PFSK-1 (cell line): Measurements from ENCODE around the gene MRPL3.

Experiments
- FOXP2 ChIP-seq: optimal IDR thresholded peaks from 2 replicates; pipeline ENCODE3; 2011; ENCODE audit warnings: borderline replicate concordance, control low read depth, inconsistent platforms; ENCODE audit not compliant: insufficient read depth; ENCODE audit errors: extremely low read length, extremely low read depth
- POLR2AphosphoS5 ChIP-seq: IDR thresholded peaks from 2 replicates; pipeline ENCODE4 v1.6.1; 2012; ENCODE audit warnings: low read depth, mild to moderate bottlenecking, control low read depth, low read length, moderate library complexity
- REST ChIP-seq, 2 experiments: IDR thresholded peaks; 2 replicates each; pipeline versions ENCODE4 v1.6.1 to v1.8.0; 2011 to 2012; ENCODE audit warnings: low read depth in 2 of 2, low read length in 2 of 2, control low read depth in 1 of 2, inconsistent platforms in 1 of 2, mild to moderate bottlenecking in 1 of 2, moderate library complexity in 1 of 2; ENCODE audit not compliant: insufficient read depth in 1 of 2
- SIN3A ChIP-seq: IDR thresholded peaks from 2 replicates; pipeline ENCODE4 v1.6.1; 2012; ENCODE audit warnings: mild to moderate bottlenecking, low read length, moderate library complexity, borderline replicate concordance; ENCODE audit not compliant: insufficient read depth
- TAF1 ChIP-seq: IDR thresholded peaks from 2 replicates; pipeline ENCODE4 v1.6.1; 2012; ENCODE audit warnings: low read length, control low read depth, borderline replicate concordance; ENCODE audit not compliant: insufficient read depth

The MRPL3 gene

GRCh38 chr3:131491084-131491483, 11.7 kb downstream of the MRPL3 start:
- TF ChIP-seq SIN3A (no peak), TAF1 (no peak), REST (IDR thresholded peaks at IDR 0.05; ENCODE audit: insufficient read depth in 1 of 2, low read depth in 2 of 2, low read length in 2 of 2) (no peak), POLR2AphosphoS5 (no peak), FOXP2 (no peak)

DNA sequence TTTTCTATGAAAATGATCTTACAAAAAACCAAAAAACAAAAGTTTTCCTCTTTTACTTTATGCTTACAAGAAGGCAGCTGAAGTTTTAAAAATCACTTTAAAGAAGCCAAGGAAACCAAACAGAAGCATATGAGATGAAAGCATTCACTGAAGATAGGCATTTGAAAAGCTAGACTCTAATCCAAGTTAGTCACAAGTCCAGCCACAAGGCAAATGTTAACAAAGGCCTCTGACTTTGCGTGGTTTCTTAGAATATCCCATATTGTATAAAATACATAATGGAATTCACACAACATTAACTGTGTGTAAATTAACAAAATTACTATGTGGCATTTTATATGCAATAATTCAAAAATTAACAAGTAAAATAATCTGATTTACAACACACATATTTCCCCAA, 17.7 kb downstream of the MRPL3 start:
- TF ChIP-seq TAF1 (no peak), SIN3A (no peak), FOXP2 (no peak), POLR2AphosphoS5 (no peak), REST (IDR thresholded peaks at IDR 0.05; ENCODE audit: insufficient read depth in 1 of 2, low read depth in 2 of 2, low read length in 2 of 2) (no peak)

GRCh38 chr3:131484496-131485111, 18.2 kb downstream of the MRPL3 start:
- no peak for TF ChIP-seq REST (IDR thresholded peaks at IDR 0.05; ENCODE audit: insufficient read depth in 1 of 2, low read depth in 2 of 2, low read length in 2 of 2)
- no peak for TF ChIP-seq TAF1
- TF ChIP-seq SIN3A: no peak
- no peak for TF ChIP-seq POLR2AphosphoS5
- TF ChIP-seq FOXP2: no peak

DNA sequence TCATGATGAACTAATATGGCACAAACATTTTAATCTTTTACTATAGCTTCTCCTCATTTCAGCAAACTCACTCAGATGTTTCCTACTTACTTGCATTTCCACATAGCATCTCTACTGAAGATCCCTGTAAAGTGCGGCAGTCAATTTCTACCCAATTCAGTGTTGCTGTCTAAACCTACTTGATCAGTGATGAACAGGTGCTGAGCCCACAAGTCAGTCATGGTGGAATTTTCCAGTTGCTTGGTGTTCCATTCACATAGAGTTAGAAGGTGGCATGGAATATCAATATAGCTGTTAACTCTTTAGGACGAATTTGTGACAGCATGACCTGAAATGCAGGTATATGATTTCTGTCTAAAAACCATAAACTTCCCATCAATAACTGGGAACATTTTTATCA, 22.7 kb downstream of the MRPL3 start:
- TF ChIP-seq REST (IDR thresholded peaks at IDR 0.05; ENCODE audit: insufficient read depth in 1 of 2, low read depth in 2 of 2, low read length in 2 of 2) (no peak), SIN3A (no peak)

- no peak for TF ChIP-seq POLR2AphosphoS5
- TF ChIP-seq REST (IDR thresholded peaks at IDR 0.05; ENCODE audit: insufficient read depth in 1 of 2, low read depth in 2 of 2, low read length in 2 of 2): no peak
- no peak for TF ChIP-seq SIN3A
- TF ChIP-seq FOXP2: no peak
These were observed 25.0 kb downstream of the MRPL3 start for GRCh38 chr3:131477813-131478212.
